ENCODE results near the gene B4GALT6. TPM values are rescaled to one million over a fixed set of nuclear protein-coding genes. Genes with fewer than 3 reads are reported as not detected.

Gene B4GALT6
- total RNA-seq, 1 experiment from 2014 or later, result 16.1 TPM

DNA sequence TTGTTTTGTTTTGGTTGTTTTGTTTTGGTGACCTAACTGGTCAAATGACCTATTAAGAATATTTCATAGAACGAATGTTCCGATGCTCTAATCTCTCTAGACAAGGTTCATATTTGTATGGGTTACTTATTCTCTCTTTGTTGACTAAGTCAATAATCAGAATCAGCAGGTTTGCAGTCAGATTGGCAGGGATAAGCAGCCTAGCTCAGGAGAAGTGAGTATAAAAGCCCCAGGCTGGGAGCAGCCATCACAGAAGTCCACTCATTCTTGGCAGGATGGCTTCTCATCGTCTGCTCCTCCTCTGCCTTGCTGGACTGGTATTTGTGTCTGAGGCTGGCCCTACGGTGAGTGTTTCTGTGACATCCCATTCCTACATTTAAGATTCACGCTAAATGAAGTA lies 92.8 kb downstream of the B4GALT6 start, which contains the start of gene TTR:
TSS of gene TTR (plus strand) at position 250 of the 400 bp plus-strand sequence. CDS start at position 276, 26 bp downstream.
- H3K27me3 ChIP-seq (ENCODE audit: insufficient read depth, low read length), result no peaks in the 10 kb centered on the region
- no peaks in the 10 kb centered on the region for H3K4me1 ChIP-seq (ENCODE audit: control insufficient read depth in 1 of 2, insufficient read depth in 2 of 2, low read length in 2 of 2)
- ATAC-seq (no peak), DNase-seq (ENCODE audit: low read depth, low spot score) (no peak)
- TF ChIP-seq POLR2AphosphoS5 (IDR thresholded peaks at IDR 0.05; ENCODE audit: low read depth, low read length), result no peak
- TF ChIP-seq SIN3A (IDR thresholded peaks at IDR 0.05; ENCODE audit: low read depth), result no peak
- TF ChIP-seq MAX (IDR thresholded peaks at IDR 0.05), result no peak
- no peak for TF ChIP-seq SP1 (IDR thresholded peaks at IDR 0.05; ENCODE audit: low read depth)
- no peak for TF ChIP-seq EZH2 (IDR thresholded peaks at IDR 0.05)
- TF ChIP-seq, protein P1, sequence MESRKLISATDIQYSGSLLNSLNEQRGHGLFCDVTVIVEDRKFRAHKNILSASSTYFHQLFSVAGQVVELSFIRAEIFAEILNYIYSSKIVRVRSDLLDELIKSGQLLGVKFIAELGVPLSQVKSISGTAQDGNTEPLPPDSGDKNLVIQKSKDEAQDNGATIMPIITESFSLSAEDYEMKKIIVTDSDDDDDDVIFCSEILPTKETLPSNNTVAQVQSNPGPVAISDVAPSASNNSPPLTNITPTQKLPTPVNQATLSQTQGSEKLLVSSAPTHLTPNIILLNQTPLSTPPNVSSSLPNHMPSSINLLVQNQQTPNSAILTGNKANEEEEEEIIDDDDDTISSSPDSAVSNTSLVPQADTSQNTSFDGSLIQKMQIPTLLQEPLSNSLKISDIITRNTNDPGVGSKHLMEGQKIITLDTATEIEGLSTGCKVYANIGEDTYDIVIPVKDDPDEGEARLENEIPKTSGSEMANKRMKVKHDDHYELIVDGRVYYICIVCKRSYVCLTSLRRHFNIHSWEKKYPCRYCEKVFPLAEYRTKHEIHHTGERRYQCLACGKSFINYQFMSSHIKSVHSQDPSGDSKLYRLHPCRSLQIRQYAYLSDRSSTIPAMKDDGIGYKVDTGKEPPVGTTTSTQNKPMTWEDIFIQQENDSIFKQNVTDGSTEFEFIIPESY (IDR thresholded peaks at IDR 0.05; ENCODE audit: extremely low read depth, insufficient replicate concordance, low read length), result no peak
- TF ChIP-seq EZH2phosphoT487 (IDR thresholded peaks at IDR 0.05; ENCODE audit: borderline replicate concordance), result no peak
- no peak for TF ChIP-seq CBX3 (IDR thresholded peaks at IDR 0.05; ENCODE audit: low read depth)
- no peak for TF ChIP-seq CEBPB (IDR thresholded peaks at IDR 0.05; ENCODE audit: low read depth)
- no peak for TF ChIP-seq ZNF274 (IDR thresholded peaks at IDR 0.05; ENCODE audit: low read depth, low read length)
- TF ChIP-seq ATF3 (IDR thresholded peaks at IDR 0.05), result no peak
- TF ChIP-seq SRF (IDR thresholded peaks at IDR 0.05; ENCODE audit: low read depth), result no peak
- no peak for TF ChIP-seq TCF7L2 (IDR thresholded peaks at IDR 0.05; ENCODE audit: borderline replicate concordance, extremely low read depth, insufficient read depth, insufficient read length)
- TF ChIP-seq RAD21 (IDR thresholded peaks at IDR 0.05; ENCODE audit: low read depth), result no peak
- no peak within 1 kb of the TSS for H3K9ac ChIP-seq (ENCODE audit: low read length)
- H3K9me2 ChIP-seq (ENCODE audit: insufficient read depth), result no peaks in the 10 kb centered on the region
- no peak within 1 kb of the TSS for H3K4me2 ChIP-seq (ENCODE audit: low read length)
- H3K36me3 ChIP-seq (ENCODE audit: control insufficient read depth in 1 of 2, insufficient read depth in 2 of 2, low read length in 2 of 2), result no peaks in the 10 kb centered on the region
- no peaks in the 10 kb centered on the region for H4K20me1 ChIP-seq (ENCODE audit: insufficient read depth)
- intact Hi-C loops (cut with micrococcal nuclease), result no loop called here
- H3K9me3 ChIP-seq (ENCODE audit: control insufficient read depth in 1 of 2, insufficient read depth in 1 of 2, low read depth in 1 of 2, low read length in 2 of 2), result no peaks in the 10 kb centered on the region
- BruUV-seq (replicated peaks), result no TSS peak
- RAD21 ChIA-PET (ENCODE audit: low non-redundant PET in 1 of 2, low total read pairs in 2 of 2, uncharacterized antibody in 2 of 2, unreplicated experiment in 2 of 2), result no interaction called here
- POLR2A ChIA-PET, result no interaction called here
- H3K27ac ChIP-seq (ENCODE audit: low read depth, low read length), result no peak within 1 kb of the TSS
- no peaks in the 10 kb centered on the region for H3K79me2 ChIP-seq (ENCODE audit: insufficient read depth, low read length)
- no peak within 1 kb of the TSS for H2AFZ ChIP-seq (ENCODE audit: low read depth, low read length, poor library complexity, severe bottlenecking)
- no peak within 1 kb of the TSS for H3K4me3 ChIP-seq (replicated peaks in 1 of 2; ENCODE audit: low read depth in 1 of 2, low read length in 2 of 2)
- CTCF ChIA-PET, result no interaction called here
